HCT116 (cell line): ENCODE data around the gene SRRM2. TPM values are rescaled to one million over a fixed set of nuclear protein-coding genes. Genes with fewer than 3 reads are reported as not detected.

Experiments
- ATAC-seq: fragments of 200-7000 bp; cut with Tn5 transposase; 2 replicates; pipeline ENCODE4 v1.9.1; 2020; ENCODE audit warnings: mild to moderate bottlenecking, moderate library complexity
- BruUV-seq: library from RNA; stranded (reverse); fragments of 400-500 nt; replicated peaks from 2 replicates; lab custom pipeline; 2021; lab: Mats Ljungman, UMichigan
- CTCF ChIA-PET: fragments of 300-600 bp; sonication (Branson Sonifier 250); formaldehyde crosslinking; loops from one replicate; lab custom pipeline; 2021; ENCODE audit warnings: antibody characterized with exemption; lab: Charles Lee
- POLR2A ChIA-PET: fragments of 300-600, 350-600 bp; sonication (Branson Sonifier 250); formaldehyde crosslinking; loops from one replicate; lab custom pipeline; 2021; ENCODE audit warnings: antibody characterized with exemption; lab: Charles Lee
- RAD21 ChIA-PET, 2 experiments: fragments of 300-600 bp; sonication (Branson Sonifier 250); formaldehyde crosslinking; loops; one replicate each; lab custom pipeline; 2023; ENCODE audit warnings: low total read pairs in 2 of 2; ENCODE audit not compliant: uncharacterized antibody in 2 of 2, unreplicated experiment in 2 of 2, low non-redundant PET in 1 of 2; lab: Charles Lee
- DNase-seq: peaks from one replicate; pipeline ENCODE4 v3.0.0-alpha.2; 2010; ENCODE audit warnings: low read depth, low spot score
- H2AFZ ChIP-seq: fragments of 200-600 bp; shearing (Covaris generic), sonication (generic); 2 replicates; pipeline ENCODE4 v1.6.1; 2017; ENCODE audit warnings: low read depth, mixed run types, mixed read lengths, antibody characterized with exemption, low read length; ENCODE audit not compliant: poor library complexity, severe bottlenecking
- H3K27ac ChIP-seq: 2 replicates; pipeline ENCODE4 v1.5.1; 2012; ENCODE audit warnings: low read depth, low read length
- H3K27me3 ChIP-seq: fragments of 200-600 bp; sonication (generic); 2 replicates; pipeline ENCODE4 v1.6.1; 2016; ENCODE audit warnings: mixed run types, low read length, mixed read lengths; ENCODE audit not compliant: insufficient read depth
- H3K36me3 ChIP-seq, 2 experiments: fragments of 200-500 bp in 1 of 2; fragments of 200-600 bp in 1 of 2; sonication (Bioruptor generic) in 1 of 2; sonication (generic) in 1 of 2; 2 replicates each; pipeline versions ENCODE4 v1.5.1 to v1.6.1; 2014 to 2016; ENCODE audit warnings: low read length in 2 of 2, inconsistent platforms in 1 of 2, mixed read lengths in 1 of 2, mixed run types in 1 of 2; ENCODE audit not compliant: insufficient read depth in 2 of 2, control insufficient read depth in 1 of 2
- H3K4me1 ChIP-seq, 2 experiments: fragments of 200-600 bp in 1 of 2; sonication (generic) in 1 of 2; 2 replicates each; pipeline versions ENCODE4 v1.5.1 to v1.6.1; 2012 to 2017; ENCODE audit warnings: low read length in 2 of 2, inconsistent platforms in 1 of 2, mild to moderate bottlenecking in 1 of 2, mixed read lengths in 1 of 2, mixed run types in 1 of 2, moderate library complexity in 1 of 2; ENCODE audit not compliant: insufficient read depth in 2 of 2, control insufficient read depth in 1 of 2
- H3K4me2 ChIP-seq: fragments of 200-600 bp; sonication (generic); 2 replicates; pipeline ENCODE4 v1.6.1; 2017; ENCODE audit warnings: mixed run types, low read length, mixed read lengths
- H3K4me3 ChIP-seq, 2 experiments: fragments of 200-600 bp in 1 of 2; sonication (generic) in 1 of 2; replicated peaks in 1 of 2; 2 replicates each; pipeline ENCODE4 v1.5.1; 2011 to 2016; ENCODE audit warnings: low read length in 2 of 2, control low read depth in 1 of 2, low read depth in 1 of 2, mild to moderate bottlenecking in 1 of 2, mixed read lengths in 1 of 2, mixed run types in 1 of 2
- H3K79me2 ChIP-seq: fragments of 200-600 bp; sonication (generic); 2 replicates; pipeline ENCODE4 v1.6.1; 2017; ENCODE audit warnings: mild to moderate bottlenecking, mixed run types, low read length, moderate library complexity, mixed read lengths; ENCODE audit not compliant: insufficient read depth
- H3K9ac ChIP-seq: fragments of 200-600 bp; sonication (generic); 2 replicates; pipeline ENCODE4 v1.6.1; 2016; ENCODE audit warnings: low read length, mixed read lengths
- H3K9me2 ChIP-seq: fragments of 200-600 bp; sonication (generic), shearing (Covaris generic); 2 replicates; pipeline ENCODE4 v1.6.1; 2017; ENCODE audit warnings: mixed run types, mild to moderate bottlenecking, moderate library complexity; ENCODE audit not compliant: insufficient read depth
- H3K9me3 ChIP-seq, 2 experiments: fragments of 200-500 bp in 1 of 2; fragments of 200-600 bp in 1 of 2; sonication (Bioruptor generic) in 1 of 2; sonication (generic) in 1 of 2; 2 replicates each; pipeline ENCODE4 v1.6.1; 2014 to 2017; ENCODE audit warnings: low read length in 2 of 2, mixed read lengths in 2 of 2, inconsistent platforms in 1 of 2, low read depth in 1 of 2, mild to moderate bottlenecking in 1 of 2, mixed run types in 1 of 2, moderate library complexity in 1 of 2; ENCODE audit not compliant: control insufficient read depth in 1 of 2, insufficient read depth in 1 of 2
- H4K20me1 ChIP-seq: fragments of 200-600 bp; sonication (generic), shearing (Covaris generic); 2 replicates; pipeline ENCODE4 v1.6.1; 2017; ENCODE audit warnings: mixed run types, mild to moderate bottlenecking, moderate library complexity; ENCODE audit not compliant: insufficient read depth
- ELF1 ChIP-seq: IDR thresholded peaks from 2 replicates; pipeline ENCODE4 v1.6.1; 2012; ENCODE audit warnings: low read depth, borderline replicate concordance
- FOSL1 ChIP-seq: IDR thresholded peaks from 2 replicates; pipeline ENCODE4 v1.6.1; 2012; ENCODE audit warnings: low read depth
- POLR2AphosphoS5 ChIP-seq: IDR thresholded peaks from 2 replicates; pipeline ENCODE4 v1.6.1; 2011; ENCODE audit warnings: mild to moderate bottlenecking, low read depth, low read length, moderate library complexity
- SRF ChIP-seq: IDR thresholded peaks from 2 replicates; pipeline ENCODE4 v1.6.1; 2012; ENCODE audit warnings: low read depth
- TCF7L2 ChIP-seq: IDR thresholded peaks from 2 replicates; pipeline ENCODE4 v1.7.0; 2011; ENCODE audit warnings: borderline replicate concordance, inconsistent platforms; ENCODE audit not compliant: insufficient read depth, insufficient read length; ENCODE audit errors: extremely low read depth
- intact Hi-C: fragments of 100-400 bp; cut with micrococcal nuclease; formaldehyde crosslinking; loops from 2 replicates; pipeline ENCODE4 v1.10.0; 2022
- total RNA-seq: library from RNA; stranded (reverse); gene quantifications from one replicate; pipeline ENCODE4 v1.2.1, GENCODE V29; 2021; ENCODE audit not compliant: unreplicated experiment
- TF ChIP-seq, protein P1 (sequence below): IDR thresholded peaks from 2 replicates; pipeline ENCODE4 v1.6.1; 2012; ENCODE audit warnings: low read depth

Gene SRRM2
- total RNA-seq, 1 experiment from 2014 or later: 541 TPM

GRCh38 chr16:2761472-2761871 is 9.0 kb downstream of the SRRM2 start:
- Histone ChIP-seq H2AFZ (no peak overlapping the region), H3K9ac (no peak overlapping the region), H3K27ac (no peak overlapping the region), H3K79me2 (peaks cover 100% of the 10 kb centered on the region), H3K4me2 (no peak overlapping the region), H3K4me3 (no peak overlapping the region), H4K20me1 (peaks cover 37% of the 10 kb centered on the region; the same call in 1 of the 2 replicates), H3K9me2 (no peaks in the 10 kb centered on the region), H3K4me1 (no peaks in the 10 kb centered on the region), H3K9me3 (no peaks in the 10 kb centered on the region), H3K27me3 (no peaks in the 10 kb centered on the region), H3K36me3 (peaks cover 83 to 99% of the 10 kb centered on the region in 2 experiments)
- intact Hi-C loops: no loop called here
- BruUV-seq: no TSS peak
- ChIA-PET RAD21 (no interaction called here), POLR2A (no interaction called here), CTCF (no interaction called here)
- TF ChIP-seq, protein P1, sequence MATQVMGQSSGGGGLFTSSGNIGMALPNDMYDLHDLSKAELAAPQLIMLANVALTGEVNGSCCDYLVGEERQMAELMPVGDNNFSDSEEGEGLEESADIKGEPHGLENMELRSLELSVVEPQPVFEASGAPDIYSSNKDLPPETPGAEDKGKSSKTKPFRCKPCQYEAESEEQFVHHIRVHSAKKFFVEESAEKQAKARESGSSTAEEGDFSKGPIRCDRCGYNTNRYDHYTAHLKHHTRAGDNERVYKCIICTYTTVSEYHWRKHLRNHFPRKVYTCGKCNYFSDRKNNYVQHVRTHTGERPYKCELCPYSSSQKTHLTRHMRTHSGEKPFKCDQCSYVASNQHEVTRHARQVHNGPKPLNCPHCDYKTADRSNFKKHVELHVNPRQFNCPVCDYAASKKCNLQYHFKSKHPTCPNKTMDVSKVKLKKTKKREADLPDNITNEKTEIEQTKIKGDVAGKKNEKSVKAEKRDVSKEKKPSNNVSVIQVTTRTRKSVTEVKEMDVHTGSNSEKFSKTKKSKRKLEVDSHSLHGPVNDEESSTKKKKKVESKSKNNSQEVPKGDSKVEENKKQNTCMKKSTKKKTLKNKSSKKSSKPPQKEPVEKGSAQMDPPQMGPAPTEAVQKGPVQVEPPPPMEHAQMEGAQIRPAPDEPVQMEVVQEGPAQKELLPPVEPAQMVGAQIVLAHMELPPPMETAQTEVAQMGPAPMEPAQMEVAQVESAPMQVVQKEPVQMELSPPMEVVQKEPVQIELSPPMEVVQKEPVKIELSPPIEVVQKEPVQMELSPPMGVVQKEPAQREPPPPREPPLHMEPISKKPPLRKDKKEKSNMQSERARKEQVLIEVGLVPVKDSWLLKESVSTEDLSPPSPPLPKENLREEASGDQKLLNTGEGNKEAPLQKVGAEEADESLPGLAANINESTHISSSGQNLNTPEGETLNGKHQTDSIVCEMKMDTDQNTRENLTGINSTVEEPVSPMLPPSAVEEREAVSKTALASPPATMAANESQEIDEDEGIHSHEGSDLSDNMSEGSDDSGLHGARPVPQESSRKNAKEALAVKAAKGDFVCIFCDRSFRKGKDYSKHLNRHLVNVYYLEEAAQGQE: no peak
- TF ChIP-seq POLR2AphosphoS5 (no peak), ELF1 (no peak), SRF (no peak), FOSL1 (no peak), TCF7L2 (no peak)
- no peak for DNase-seq
- ATAC-seq: no peak
